HFF-Myc (cell line): ENCODE data around the gene EPB41L4A.

Source experiments
- DNase-seq: peaks from one replicate; pipeline ENCODE4 v3.0.0-alpha.2; 2011; ENCODE audit warnings: low read depth; ENCODE audit errors: extremely low read depth
- H3K4me3 ChIP-seq: replicated peaks from 2 replicates; pipeline ENCODE4 v1.5.1; 2011; ENCODE audit warnings: low read depth, mild to moderate bottlenecking, control low read depth, low read length
- CTCF ChIP-seq: IDR thresholded peaks from 2 replicates; pipeline ENCODE4 v1.5.1; 2012; ENCODE audit warnings: mild to moderate bottlenecking, low read depth, low read length, control low read depth; ENCODE audit errors: missing control alignments

Gene EPB41L4A

GRCh38 chr5:112192866-112193265 is 226.2 kb downstream of the EPB41L4A start:
- DNase-seq = no peak

GRCh38 chr5:112192072-112192471 is 227.0 kb downstream of the EPB41L4A start:
- DNase-seq = no peak
- no peak overlapping the region for H3K4me3 ChIP-seq
- no peak for TF ChIP-seq CTCF

More at GRCh38 chr5:112192866-112193265, 226.2 kb downstream of the EPB41L4A start:
- no peak for TF ChIP-seq CTCF
- no peak overlapping the region for H3K4me3 ChIP-seq

GRCh38 chr5:112189391-112189790 is 229.7 kb downstream of the EPB41L4A start:
- DNase-seq = no peak
- TF ChIP-seq CTCF = no peak
- no peak overlapping the region for H3K4me3 ChIP-seq

GRCh38 chr5:112186401-112186990 is 232.6 kb downstream of the EPB41L4A start:
- H3K4me3 ChIP-seq = no peak overlapping the region
- no peak for DNase-seq
- peak; percentile 59 for TF ChIP-seq CTCF

GRCh38 chr5:112183874-112184273 is 235.2 kb downstream of the EPB41L4A start:
- no peak for TF ChIP-seq CTCF
- H3K4me3 ChIP-seq = no peak overlapping the region
- DNase-seq = no peak

GRCh38 chr5:112183103-112183711 is 235.9 kb downstream of the EPB41L4A start:
- DNase-seq = no peak
- no peak for TF ChIP-seq CTCF

More at GRCh38 chr5:112183103-112183711, 235.9 kb downstream of the EPB41L4A start:
- no peak overlapping the region for H3K4me3 ChIP-seq
